Measurements from ENCODE around the gene SFSWAP.
"Not testable (repeated sequence)": the region's sequence is repeated elsewhere in the genome, so short reads cannot be mapped to it uniquely, and the experiment has no call there.

SFSWAP gene

GRCh38 chr12:131679816-131680215, 31.1 kb upstream of the SFSWAP start:
- DNase-seq, result not testable (repeated sequence)

GRCh38 chr12:131680392-131681256, 30.3 kb upstream of the SFSWAP start:
- not testable (repeated sequence) for DNase-seq

GRCh38 chr12:131681257-131681620, 29.7 kb upstream of the SFSWAP start:
- DNase-seq, result no peak

DNA sequence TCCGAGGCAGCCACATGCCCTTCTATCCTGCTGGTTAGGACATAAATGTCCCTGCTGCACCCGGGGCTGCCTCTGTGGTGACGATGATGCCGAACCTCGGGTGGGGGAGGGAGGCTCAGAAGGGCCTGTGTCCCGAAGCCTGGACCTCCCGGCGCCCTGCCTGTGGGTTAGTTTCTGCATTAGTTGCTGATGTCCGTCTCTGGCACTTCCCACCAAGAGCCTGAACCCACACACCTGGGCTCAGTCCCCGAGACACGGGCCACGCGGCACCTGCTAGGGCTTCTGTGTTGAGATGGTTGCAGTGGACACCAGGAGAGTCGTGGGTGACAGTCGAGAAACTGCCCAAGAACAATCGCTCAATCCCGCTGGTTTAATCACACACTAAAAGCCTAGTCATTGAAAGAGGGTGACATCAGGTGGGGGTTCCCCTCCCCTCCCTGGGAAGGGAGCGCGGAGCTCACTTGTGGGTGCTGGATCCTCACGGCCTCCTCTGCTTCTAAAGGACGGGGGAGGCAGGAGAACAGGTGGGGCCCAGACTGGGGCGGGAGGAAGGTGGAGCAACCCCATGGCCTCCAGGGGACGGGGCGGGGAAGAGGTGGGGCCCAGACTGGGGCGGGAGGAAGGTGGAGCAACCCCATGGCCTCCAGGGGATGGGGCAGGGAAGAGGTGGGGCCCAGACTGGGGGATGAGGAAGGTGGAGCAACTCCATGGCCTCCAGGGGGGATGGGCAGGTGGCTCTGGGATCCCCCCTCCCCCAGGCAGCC, 29.0 kb upstream of the SFSWAP start:
- peak; percentile 54 to 64 for DNase-seq

- no peak for DNase-seq
These were observed 28.4 kb upstream of the SFSWAP start for GRCh38 chr12:131682510-131682895.

DNA sequence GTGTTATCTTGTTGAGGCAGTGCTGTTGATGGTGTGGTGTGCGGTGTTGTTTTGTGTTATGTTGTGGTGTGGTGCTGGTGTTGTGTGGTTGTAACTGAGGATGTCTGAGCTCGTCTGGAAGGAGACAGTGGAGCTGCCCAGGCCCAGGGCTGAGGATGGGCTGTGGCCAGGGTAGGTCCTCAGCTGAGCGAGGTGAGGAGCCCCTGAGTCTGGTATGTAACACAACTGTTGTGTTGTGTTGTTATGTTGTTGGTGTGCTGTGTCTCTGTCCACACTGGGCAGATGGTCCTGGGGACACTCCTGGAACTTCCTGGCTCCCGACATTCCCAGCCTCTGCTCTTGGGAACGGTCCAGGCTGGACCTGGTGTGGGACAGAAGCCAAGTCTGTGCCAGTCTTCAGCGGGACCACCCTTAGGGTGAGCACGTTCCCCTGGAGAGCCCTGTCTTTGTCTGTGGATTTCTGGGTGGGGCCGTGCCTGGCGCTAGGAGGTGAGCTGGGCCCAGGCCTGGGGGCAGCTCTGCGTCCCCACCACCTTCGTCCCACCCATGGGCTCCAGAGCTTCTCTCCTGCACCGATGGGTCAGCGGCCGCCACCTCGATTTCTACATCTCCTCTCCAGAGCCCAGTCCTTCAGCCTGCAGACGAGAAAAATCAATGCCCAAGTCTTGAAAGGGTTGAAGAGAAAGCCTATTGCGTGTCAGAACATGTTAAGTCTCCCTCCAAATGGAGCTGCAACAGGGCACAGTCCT, 27.4 kb upstream of the SFSWAP start:
- DNase-seq, result no peak

DNA sequence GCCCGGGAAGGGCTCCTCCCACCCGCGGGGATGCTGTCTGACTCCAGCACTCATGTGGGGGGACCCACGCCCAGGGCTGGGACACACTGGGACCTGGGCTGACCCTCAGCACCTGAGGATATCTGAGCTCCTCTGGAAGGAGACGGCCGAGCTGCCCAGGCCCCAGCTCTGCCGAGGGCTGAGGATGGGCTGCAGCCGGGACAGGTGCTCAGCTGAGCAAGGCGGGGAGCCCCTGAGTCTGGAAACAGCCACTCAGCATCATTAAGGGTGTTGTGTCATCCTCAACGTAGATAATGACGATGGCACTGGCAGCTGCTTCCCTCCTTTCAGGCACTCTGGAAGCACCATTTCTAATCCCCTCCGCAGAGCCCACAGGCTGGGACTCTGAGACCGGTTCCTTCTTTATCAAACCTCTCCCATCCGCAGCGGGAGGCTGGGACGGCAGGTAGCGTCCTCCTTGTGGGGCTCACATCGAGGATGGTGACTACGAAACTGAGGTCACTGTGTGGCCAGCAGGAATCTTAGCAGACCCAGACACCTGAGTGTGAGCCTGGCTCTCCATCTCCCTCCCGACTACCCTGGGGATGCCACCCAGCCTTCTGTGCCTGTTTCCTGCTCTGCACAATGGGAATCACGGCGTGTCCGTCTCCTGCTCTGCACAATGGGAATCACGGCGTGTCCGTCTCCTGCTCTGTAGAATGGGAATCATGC, 26.7 kb upstream of the SFSWAP start:
- DNase-seq, result no peak

- DNase-seq, result no peak
These were observed 23.4 kb upstream of the SFSWAP start for GRCh38 chr12:131687346-131688125.

- no peak for DNase-seq
These were observed 22.6 kb upstream of the SFSWAP start for GRCh38 chr12:131688131-131688844.

GRCh38 chr12:131688845-131689154, 22.1 kb upstream of the SFSWAP start:
- no peak for DNase-seq

GRCh38 chr12:131690320-131690719, 20.6 kb upstream of the SFSWAP start:
- no peak for DNase-seq

GRCh38 chr12:131692431-131692830, 18.5 kb upstream of the SFSWAP start:
- no peak for DNase-seq

DNA sequence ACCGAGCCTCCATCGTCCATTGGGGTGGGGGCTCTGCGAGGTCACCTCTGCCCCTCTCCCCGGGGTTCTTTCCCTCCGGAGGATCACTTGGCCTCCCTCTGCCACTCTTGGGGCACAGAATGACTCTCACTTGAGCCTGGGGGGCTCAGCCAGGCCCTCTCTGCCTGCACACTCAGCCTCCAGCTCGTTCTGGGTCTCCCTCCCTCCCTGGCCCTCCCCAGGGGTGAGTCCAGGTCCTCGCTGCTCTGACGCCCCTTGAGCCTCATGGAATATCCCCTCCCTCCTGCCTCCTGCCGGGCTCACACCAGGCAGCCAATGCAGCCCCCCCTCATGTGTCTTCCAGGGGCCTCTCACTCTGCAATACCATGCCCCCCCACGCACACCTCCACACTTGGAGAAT, 17.7 kb upstream of the SFSWAP start:
- DNase-seq, result no peak

DNA sequence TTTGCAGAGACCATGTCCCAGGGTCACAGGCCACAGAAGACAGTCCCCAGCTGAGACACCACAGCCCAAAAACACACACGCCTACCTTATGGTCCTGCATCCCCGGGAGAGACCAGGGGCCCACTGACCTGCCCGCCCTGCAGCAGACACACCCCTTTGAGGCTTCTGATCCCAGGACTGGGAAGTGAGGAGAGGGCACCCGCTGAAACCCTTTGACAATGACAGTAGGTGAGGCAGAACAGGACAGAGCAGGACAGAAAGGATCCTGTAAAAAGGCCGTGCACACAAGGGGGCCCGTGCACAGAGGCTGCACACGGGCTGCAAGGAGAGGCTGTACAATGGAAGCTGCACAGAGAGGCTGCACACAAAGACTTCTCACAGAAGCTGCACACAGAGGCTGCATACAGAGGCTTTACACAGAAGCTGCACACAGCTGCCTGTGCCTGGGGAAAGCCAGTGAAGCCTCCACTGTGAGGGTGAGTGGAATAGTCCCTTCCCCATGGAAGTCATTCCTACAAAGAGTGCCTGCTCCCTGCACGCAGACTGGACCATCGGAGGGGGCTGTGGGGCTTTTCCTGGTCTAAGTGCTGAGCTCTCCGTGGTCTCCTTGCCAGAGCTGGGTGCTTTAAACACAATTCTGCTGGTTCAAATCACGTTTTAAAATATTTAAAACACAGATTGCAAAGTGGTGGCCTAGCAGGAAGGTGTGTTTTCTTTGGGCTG, 16.6 kb upstream of the SFSWAP start:
- no peak for DNase-seq

DNA sequence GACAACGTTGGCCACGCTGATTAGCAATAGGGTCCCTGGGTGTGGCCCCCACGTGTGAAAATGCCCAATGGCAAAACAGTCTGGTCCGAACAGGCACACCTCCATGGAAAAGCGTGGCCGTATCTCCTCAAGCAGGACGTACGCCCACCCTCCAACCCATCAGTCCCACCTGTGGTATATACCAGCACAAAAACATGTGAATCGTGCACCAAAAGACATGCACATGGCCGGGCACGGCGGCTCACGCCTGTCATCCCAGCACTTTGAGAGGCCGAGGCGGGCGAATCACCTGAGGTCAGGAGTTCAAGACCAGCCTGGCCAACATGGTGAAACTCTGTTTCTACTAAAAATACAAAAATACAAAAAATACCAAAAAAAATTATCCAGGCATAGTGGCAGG, 14.9 kb upstream of the SFSWAP start:
- DNase-seq, result no peak

DNA sequence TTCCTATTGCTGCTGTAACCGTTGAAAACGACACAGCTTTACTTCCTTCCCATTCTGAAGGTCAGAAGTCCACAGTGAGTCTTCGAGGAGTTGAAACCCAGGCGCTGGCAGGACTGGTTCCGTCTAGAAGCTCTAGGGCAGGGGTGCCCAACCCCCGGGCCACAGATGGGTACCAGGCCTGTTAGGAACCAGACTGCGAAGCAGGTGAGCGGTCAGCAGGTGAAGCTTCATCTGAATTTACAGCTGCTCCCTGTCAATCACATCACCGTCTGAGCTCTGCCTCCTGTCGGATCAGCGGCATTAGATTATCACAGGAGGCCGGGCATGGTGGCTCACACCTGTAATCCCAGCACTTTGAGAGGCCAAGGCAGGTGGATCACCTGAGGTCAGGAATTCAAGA, 12.6 kb upstream of the SFSWAP start:
- no peak for DNase-seq

GRCh38 chr12:131699434-131699833, 11.5 kb upstream of the SFSWAP start:
- no peak for DNase-seq

DNA sequence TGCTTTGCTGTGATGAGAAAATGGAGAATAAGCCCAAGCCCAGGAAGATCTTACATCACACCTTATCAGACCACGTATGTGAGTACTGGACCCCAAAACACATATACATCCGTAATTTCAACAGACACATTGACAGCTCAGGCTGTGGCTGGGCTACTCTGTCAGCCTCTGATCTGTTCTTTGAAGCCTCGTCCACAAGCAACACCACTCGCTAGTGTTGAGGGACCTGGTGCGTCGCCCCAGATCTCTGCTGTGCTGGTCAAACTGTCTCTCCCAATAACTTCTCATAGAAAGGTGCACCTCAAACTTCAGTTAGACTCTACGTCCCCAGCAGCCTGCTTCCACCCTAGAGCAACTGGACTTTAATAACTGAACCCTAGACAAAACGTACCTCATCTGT, 10.6 kb upstream of the SFSWAP start:
- DNase-seq, result no peak

GRCh38 chr12:131701705-131702572, 9.0 kb upstream of the SFSWAP start:
- DNase-seq, result no peak

DNA sequence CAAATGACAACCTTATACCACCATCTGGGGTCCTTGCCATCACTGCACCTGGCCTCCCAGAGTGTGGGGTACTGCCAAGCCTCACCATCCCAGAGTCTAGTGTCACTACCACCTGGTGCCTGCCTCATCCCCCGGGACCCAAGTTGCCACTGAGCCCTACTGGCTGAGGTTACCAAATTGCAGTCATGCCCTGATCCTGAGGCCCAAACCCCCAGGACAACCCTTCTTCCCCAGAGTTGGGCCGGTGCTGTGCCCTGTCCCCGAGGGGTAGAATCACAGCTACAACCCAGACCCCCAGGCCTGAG, 8.4 kb upstream of the SFSWAP start:
- no peak for DNase-seq

Data from stimulated activated CD4-positive, alpha-beta T cell treated with anti-CD3 and anti-CD28 coated beads, Interleukin-2, amount 100 ng/mL, for 48 hours (primary cell).